Activated CD8-positive, alpha-beta memory T cell treated with anti-CD3 and anti-CD28 coated beads for 48 hours (primary cell): Measurements from ENCODE around the gene LPIN3.
"Not testable (repeated sequence)": the region's sequence is repeated elsewhere in the genome, so short reads cannot be mapped to it uniquely, and the experiment has no call there.

Experiments used
- DNase-seq, 3 experiments: peaks; one replicate each; pipeline ENCODE4 v3.0.0-alpha.2; 2020; ENCODE audit warnings: low read depth in 2 of 3, low spot score in 2 of 3

LPIN3 gene

GRCh38 chr20:41340327-41341055 lies at the start of gene LPIN3:
Gene LPIN3, plus strand, starts transcription at chr20:41340821. Its CDS starts 4,983 bp downstream, at chr20:41345804.
- peak in 2 of 3 experiments; percentile 30 to 37 for DNase-seq

GRCh38 chr20:41293269-41294037 lies 47.2 kb upstream of the LPIN3 start:
- DNase-seq: no peak

GRCh38 chr20:41299899-41300298 lies 40.7 kb upstream of the LPIN3 start:
- no peak for DNase-seq

- DNase-seq: no peak
Measured at GRCh38 chr20:41300383-41300782, 40.2 kb upstream of the LPIN3 start.

- no peak for DNase-seq
Measured at GRCh38 chr20:41300886-41301285, 39.7 kb upstream of the LPIN3 start.

DNA sequence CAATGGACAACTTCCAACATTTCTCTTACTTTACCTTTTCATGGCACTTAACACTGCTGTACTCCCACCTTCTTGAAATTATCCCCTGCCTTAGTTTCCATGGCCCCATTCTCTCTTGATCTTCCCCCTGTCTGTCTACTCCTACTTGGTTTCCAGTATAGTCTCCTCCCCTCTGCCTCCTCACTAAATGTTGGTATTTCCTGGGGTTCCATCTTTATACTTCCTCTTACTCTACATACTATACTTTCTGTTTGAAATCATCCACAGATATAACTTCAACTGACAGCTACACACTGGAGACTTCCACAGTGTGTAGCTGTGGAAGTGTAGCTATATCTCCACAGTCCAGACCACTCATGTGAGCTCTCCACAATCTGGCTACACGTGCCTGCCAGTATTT lies 36.6 kb upstream of the LPIN3 start:
- no peak for DNase-seq

DNA sequence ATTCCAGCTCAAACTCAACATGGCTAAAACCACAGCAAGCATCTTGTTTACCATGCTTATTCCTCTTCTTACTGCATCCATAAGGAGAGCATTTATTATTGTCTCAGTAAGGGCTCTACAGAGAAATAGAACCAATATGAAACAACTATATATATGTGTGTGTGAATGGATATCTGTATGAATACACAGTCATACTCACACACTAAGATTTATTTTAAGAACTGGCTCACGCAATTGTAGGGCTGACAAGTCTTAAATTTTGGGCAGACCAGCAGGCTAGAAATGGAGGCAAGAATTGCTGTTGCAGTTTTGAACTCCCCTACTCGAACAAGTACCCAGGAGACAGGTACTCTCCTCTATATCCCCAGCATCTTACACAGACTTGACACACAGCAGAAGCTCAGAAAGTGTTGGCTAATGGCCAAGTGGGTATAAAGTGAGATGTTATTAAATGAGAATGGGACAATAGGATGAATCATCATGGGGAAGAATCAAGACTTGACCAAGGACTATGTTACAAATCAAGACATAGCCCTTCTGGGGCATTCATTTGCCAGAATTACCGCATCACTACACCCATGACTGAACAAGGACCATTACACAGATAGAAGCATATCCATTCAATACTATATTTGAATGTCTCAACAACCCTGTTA lies 36.1 kb upstream of the LPIN3 start:
- DNase-seq: no peak

DNA sequence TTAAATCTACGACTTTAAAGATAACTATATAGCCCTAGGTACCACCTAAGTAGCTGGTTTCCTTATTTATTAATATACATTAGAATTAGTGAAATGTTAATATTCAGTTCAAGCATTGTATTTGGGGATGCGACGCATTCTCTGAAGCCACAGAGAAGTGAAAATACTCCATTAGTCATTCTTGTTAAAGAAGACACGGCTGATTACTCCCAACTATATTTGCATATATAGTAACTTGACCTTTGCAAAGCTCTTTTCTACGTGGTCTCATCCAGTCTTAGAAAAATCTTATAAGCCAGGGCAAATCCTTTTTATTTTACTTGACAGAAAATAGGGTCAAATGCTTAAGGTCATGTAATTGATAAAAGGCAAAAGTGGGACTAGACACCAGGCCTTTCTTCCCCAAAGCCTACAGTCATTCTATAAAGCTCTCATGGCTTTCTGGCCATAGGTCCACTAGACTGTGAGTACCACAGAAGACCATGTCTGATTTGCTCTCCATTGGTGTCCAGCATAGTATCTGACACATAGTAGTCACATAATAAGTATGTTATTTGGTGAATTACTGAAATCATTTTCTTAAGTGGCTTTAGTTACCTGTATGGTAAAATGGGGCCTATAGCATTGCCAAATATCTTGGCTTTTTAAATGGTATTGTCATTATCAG lies 34.4 kb upstream of the LPIN3 start:
- no peak for DNase-seq

DNA sequence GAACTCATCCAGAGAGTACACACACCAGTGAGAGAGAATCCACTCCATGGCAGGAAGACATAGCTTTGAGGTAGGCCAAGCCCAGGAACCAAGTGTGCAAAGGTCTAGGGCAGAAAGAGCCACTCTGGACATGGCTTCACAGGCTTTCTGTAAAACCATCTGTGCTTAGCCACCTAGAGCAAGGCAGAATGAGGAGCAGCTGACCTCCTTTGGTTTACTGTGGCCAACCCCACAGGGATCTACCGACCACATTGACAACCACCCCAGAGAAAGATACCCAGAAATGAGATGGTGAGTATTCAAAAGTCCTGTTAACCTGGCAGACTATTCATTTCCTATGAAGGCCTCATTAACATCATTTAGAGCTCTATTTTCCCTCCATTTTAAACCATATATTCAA lies 33.6 kb upstream of the LPIN3 start:
- no peak for DNase-seq

- DNase-seq: no peak
Measured at GRCh38 chr20:41308290-41308711, 32.3 kb upstream of the LPIN3 start.

DNA sequence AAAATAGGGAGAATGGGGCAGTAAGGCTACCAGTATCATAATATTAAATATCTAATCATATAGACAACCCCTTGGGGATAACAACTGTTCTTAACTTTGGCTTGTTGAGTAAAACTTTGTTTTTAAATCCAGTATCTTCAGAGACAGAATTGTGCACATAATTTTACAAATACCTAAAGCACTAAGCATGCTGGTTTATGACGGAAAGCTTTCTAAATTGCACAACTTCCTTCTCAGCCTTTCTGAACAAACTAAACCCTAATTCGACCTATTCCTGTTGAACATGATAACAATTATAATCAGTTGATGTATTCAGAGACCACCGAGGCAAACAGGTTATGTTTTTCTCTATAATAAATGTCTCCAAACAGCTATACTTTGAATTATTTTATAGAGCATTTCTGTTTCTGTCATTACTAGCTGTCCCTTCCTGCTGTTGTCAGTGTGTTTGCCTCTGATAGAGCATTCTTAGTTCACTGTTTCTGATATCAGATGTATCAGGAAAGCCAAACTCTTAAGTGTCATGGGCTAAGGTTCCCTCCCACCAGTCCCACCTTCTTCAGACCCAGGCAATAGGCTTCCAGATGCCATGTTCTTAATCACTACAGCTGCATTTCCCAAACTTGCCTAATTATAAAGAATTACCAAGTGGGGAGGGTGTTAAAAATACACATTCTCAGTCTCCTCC lies 31.8 kb upstream of the LPIN3 start:
- DNase-seq: no peak

- no peak for DNase-seq
Measured at GRCh38 chr20:41309817-41310216, 30.8 kb upstream of the LPIN3 start.

- DNase-seq: not testable (repeated sequence)
Measured at GRCh38 chr20:41312009-41312408, 28.6 kb upstream of the LPIN3 start.

GRCh38 chr20:41314386-41314785 lies 26.2 kb upstream of the LPIN3 start:
- DNase-seq: no peak

DNA sequence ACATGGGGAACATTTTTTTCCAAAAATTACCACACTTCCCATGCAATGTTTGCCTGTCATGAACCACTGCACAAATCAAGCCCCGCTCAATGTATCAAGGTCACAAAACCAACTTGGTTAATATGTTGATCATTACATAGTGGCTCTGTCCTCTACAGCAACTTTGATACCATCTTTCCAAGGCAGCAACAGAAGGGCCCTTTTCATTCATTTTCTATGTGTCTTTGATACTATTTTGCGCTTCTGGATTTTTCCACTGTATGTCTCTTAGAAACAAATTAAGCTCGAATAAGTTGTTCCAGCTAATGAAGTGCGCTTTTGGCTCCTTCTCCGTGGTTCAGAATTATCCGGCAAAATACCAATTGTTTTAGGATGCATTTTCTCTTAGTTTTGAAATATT lies 24.6 kb upstream of the LPIN3 start:
- no peak for DNase-seq

- peak; percentile 44 to 78 (median 59) for DNase-seq
Measured at GRCh38 chr20:41316602-41317545, 23.7 kb upstream of the LPIN3 start.

- DNase-seq: peak; percentile 78 to 97 (median 78)
Measured at GRCh38 chr20:41317546-41318270, 22.9 kb upstream of the LPIN3 start, which contains the start of gene ZHX3. Gene ZHX3, minus strand, starts transcription at chr20:41317731. Its CDS starts 112,815 bp downstream, at chr20:41204916.

DNA sequence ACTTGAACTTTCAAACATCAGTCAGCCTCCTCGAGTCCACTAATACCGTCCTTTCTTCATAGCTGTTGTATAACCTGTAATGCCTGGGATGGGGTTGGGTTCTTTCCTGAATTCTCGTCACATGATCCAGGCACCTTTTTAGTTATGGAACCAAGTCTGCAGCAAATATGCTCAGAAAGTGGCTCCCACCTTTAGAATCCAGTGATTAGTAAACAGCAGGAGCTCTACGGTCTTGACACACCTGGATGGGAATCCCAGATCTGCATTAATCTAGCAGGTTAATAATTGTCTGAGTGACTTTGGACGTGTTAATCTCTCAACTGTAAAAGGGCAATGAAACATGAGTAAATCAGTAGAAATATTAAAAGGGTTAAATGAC lies 22.4 kb upstream of the LPIN3 start:
- DNase-seq: no peak

- no peak for DNase-seq
Measured at GRCh38 chr20:41320441-41320840, 20.2 kb upstream of the LPIN3 start.
